Immature natural killer cell (primary cell): ENCODE measurements around the gene CST9. TPM values are rescaled to one million over a fixed set of nuclear protein-coding genes. Genes with fewer than 3 reads are reported as not detected.
"Not testable (repeated sequence)": the region's sequence is repeated elsewhere in the genome, so short reads cannot be mapped to it uniquely, and the experiment has no call there.

Experiments
- DNase-seq, 3 donors: peaks; one replicate each; pipeline ENCODE4 v3.0.0; 2022; ENCODE audit warnings: mixed read lengths in 1 of 3
- H3K27ac Mint-ChIP-seq, 6 donors: one replicate each; pipeline ENCODE4 v1.8.0; 2020; ENCODE audit warnings: mixed read lengths in 6 of 6, mild to moderate bottlenecking in 5 of 6, inconsistent platforms in 4 of 6, moderate library complexity in 3 of 6
- H3K27me3 Mint-ChIP-seq, 3 donors: one replicate each; pipeline ENCODE4 v1.8.0; 2020 to 2021; ENCODE audit warnings: low read depth in 3 of 3, mild to moderate bottlenecking in 3 of 3, mixed read lengths in 3 of 3, moderate library complexity in 3 of 3, inconsistent platforms in 1 of 3
- H3K36me3 Mint-ChIP-seq, 3 donors: one replicate each; pipeline ENCODE4 v1.8.0; 2020; ENCODE audit warnings: mixed read lengths in 3 of 3, inconsistent platforms in 2 of 3, mild to moderate bottlenecking in 2 of 3
- H3K4me1 Mint-ChIP-seq, 2 donors: one replicate each; pipeline ENCODE4 v1.8.0; 2020; ENCODE audit warnings: inconsistent platforms in 2 of 2, mild to moderate bottlenecking in 2 of 2, mixed read lengths in 2 of 2, moderate library complexity in 1 of 2
- H3K4me3 Mint-ChIP-seq, 5 donors: one replicate each; pipeline ENCODE4 v1.8.0; 2020; ENCODE audit warnings: mild to moderate bottlenecking in 5 of 5, mixed read lengths in 5 of 5, inconsistent platforms in 3 of 5, moderate library complexity in 3 of 5
- H3K9me3 Mint-ChIP-seq, 6 donors: one replicate each; pipeline ENCODE4 v1.8.0; 2020; ENCODE audit warnings: mild to moderate bottlenecking in 6 of 6, mixed read lengths in 6 of 6, inconsistent platforms in 4 of 6, moderate library complexity in 3 of 6
- polyA plus RNA-seq, 3 donors: library from polyadenylated mRNA; unstranded; fragments of 300-500 nt; fragmentation: Illumina TruSeq; gene quantifications; one replicate each; pipeline ENCODE4 v1.2.3, GENCODE V29; 2021

The CST9 gene
- polyA plus RNA-seq, 3 donors from 2014 or later = not detected

- Mint-ChIP-seq H3K9me3 (no peaks in the 10 kb centered on the region), H3K36me3 (peaks cover 0 to 7% (median 0%) of the 10 kb centered on the region in 3 donors), H3K4me1 (peaks cover 1 to 2% of the 10 kb centered on the region in 2 donors), H3K27me3 (peaks cover 0 to 7% (median 1%) of the 10 kb centered on the region in 3 donors), H3K27ac (no peak overlapping the region), H3K4me3 (no peak overlapping the region)
- no peak for DNase-seq
Observed at GRCh38 chr20:23583526-23583925, 22.2 kb downstream of the CST9 start.

- Mint-ChIP-seq H3K4me1 (no peaks in the 10 kb centered on the region), H3K27ac (no peak overlapping the region), H3K27me3 (peaks cover 0 to 7% (median 1%) of the 10 kb centered on the region in 3 donors), H3K4me3 (no peak overlapping the region), H3K9me3 (no peaks in the 10 kb centered on the region), H3K36me3 (peaks cover 0 to 7% (median 0%) of the 10 kb centered on the region in 3 donors)
- DNase-seq = no peak
Observed at GRCh38 chr20:23582293-23582692, 23.4 kb downstream of the CST9 start.

- not testable (repeated sequence) for H3K4me3 Mint-ChIP-seq, DNase-seq, H3K4me1 Mint-ChIP-seq, H3K27ac Mint-ChIP-seq, H3K27me3 Mint-ChIP-seq, H3K36me3 Mint-ChIP-seq, H3K9me3 Mint-ChIP-seq
Observed at GRCh38 chr20:23581833-23582232, 23.9 kb downstream of the CST9 start.

- Mint-ChIP-seq H3K36me3 (no peaks in the 10 kb centered on the region), H3K4me3 (no peak overlapping the region), H3K27me3 (no peaks in the 10 kb centered on the region), H3K4me1 (no peaks in the 10 kb centered on the region), H3K27ac (no peak overlapping the region), H3K9me3 (no peaks in the 10 kb centered on the region)
- no peak for DNase-seq
Observed at GRCh38 chr20:23574977-23575376, 30.7 kb downstream of the CST9 start.

- no peak for DNase-seq
- Mint-ChIP-seq H3K4me3 (no peak overlapping the region), H3K27me3 (peaks cover 0 to 3% (median 0%) of the 10 kb centered on the region in 3 donors), H3K9me3 (no peaks in the 10 kb centered on the region), H3K4me1 (no peaks in the 10 kb centered on the region), H3K27ac (no peak overlapping the region), H3K36me3 (no peaks in the 10 kb centered on the region)
Observed at GRCh38 chr20:23570178-23570760, 35.4 kb downstream of the CST9 start.

GRCh38 chr20:23569570-23569969, 36.1 kb downstream of the CST9 start:
- Mint-ChIP-seq H3K9me3 (no peaks in the 10 kb centered on the region), H3K27me3 (peaks cover 0 to 3% (median 0%) of the 10 kb centered on the region in 3 donors), H3K4me1 (no peaks in the 10 kb centered on the region), H3K4me3 (no peak overlapping the region), H3K27ac (no peak overlapping the region), H3K36me3 (no peaks in the 10 kb centered on the region)
- DNase-seq = no peak

- Mint-ChIP-seq H3K27me3 (peaks cover 0 to 3% (median 0%) of the 10 kb centered on the region in 3 donors), H3K4me3 (no peak overlapping the region)
Observed at GRCh38 chr20:23568971-23569330, 36.8 kb downstream of the CST9 start.

GRCh38 chr20:23568320-23568970, 37.3 kb downstream of the CST9 start, which contains the start of gene CST9L:
CST9L (minus strand) TSS chr20:23568484; CDS start chr20:23568450, 34 bp downstream.
- Mint-ChIP-seq H3K9me3 (peaks cover 0 to 7% (median under 1%) of the 10 kb centered on the region in 6 donors), H3K4me3 (no peak within 1 kb of the TSS), H3K27ac (no peak within 1 kb of the TSS), H3K4me1 (no peaks in the 10 kb centered on the region), H3K36me3 (no peaks in the 10 kb centered on the region), H3K27me3 (peaks cover 0 to 4% (median 0%) of the 10 kb centered on the region in 3 donors)
- no peak for DNase-seq

More at GRCh38 chr20:23568971-23569330, 36.8 kb downstream of the CST9 start:
- H3K9me3 Mint-ChIP-seq = peaks cover 0 to 2% (median 0%) of the 10 kb centered on the region in 6 donors
- H3K27ac Mint-ChIP-seq = no peak overlapping the region
- no peaks in the 10 kb centered on the region for H3K36me3 Mint-ChIP-seq
- no peak for DNase-seq
- H3K4me1 Mint-ChIP-seq = no peaks in the 10 kb centered on the region

GRCh38 chr20:23566199-23566932, 39.4 kb downstream of the CST9 start:
- H3K4me3 Mint-ChIP-seq = no peak overlapping the region
- no peak overlapping the region for H3K27ac Mint-ChIP-seq
- no peaks in the 10 kb centered on the region for H3K4me1 Mint-ChIP-seq
- no peak for DNase-seq
- H3K9me3 Mint-ChIP-seq = peaks cover 6 to 24% (median 15%) of the 10 kb centered on the region in 6 donors
- H3K36me3 Mint-ChIP-seq = peaks cover 0 to 5% (median 4%) of the 10 kb centered on the region in 3 donors
- H3K27me3 Mint-ChIP-seq = peaks cover 3 to 7% (median 3%) of the 10 kb centered on the region in 3 donors

GRCh38 chr20:23565503-23566045, 40.1 kb downstream of the CST9 start:
- peaks cover 9 to 30% (median 19%) of the 10 kb centered on the region in 6 donors for H3K9me3 Mint-ChIP-seq
- H3K36me3 Mint-ChIP-seq = peaks cover 0 to 5% (median 4%) of the 10 kb centered on the region in 3 donors
- no peaks in the 10 kb centered on the region for H3K4me1 Mint-ChIP-seq
- DNase-seq = no peak
- H3K4me3 Mint-ChIP-seq = no peak overlapping the region
- H3K27me3 Mint-ChIP-seq = peaks cover 3 to 7% (median 5%) of the 10 kb centered on the region in 3 donors
- H3K27ac Mint-ChIP-seq = peak overlapping the region in 1 of 6 donors; percentile 16

GRCh38 chr20:23564927-23565326, 40.8 kb downstream of the CST9 start:
- DNase-seq = no peak
- peaks cover 3 to 9% (median 5%) of the 10 kb centered on the region in 3 donors for H3K27me3 Mint-ChIP-seq
- H3K9me3 Mint-ChIP-seq = peaks cover 9 to 35% (median 23%) of the 10 kb centered on the region in 6 donors
- H3K4me1 Mint-ChIP-seq = no peaks in the 10 kb centered on the region
- peaks cover 3 to 8% (median 7%) of the 10 kb centered on the region in 3 donors for H3K36me3 Mint-ChIP-seq
- no peak overlapping the region for H3K4me3 Mint-ChIP-seq
- no peak overlapping the region for H3K27ac Mint-ChIP-seq

- no peak overlapping the region for H3K27ac Mint-ChIP-seq
- no peaks in the 10 kb centered on the region for H3K4me1 Mint-ChIP-seq
- no peak for DNase-seq
- H3K36me3 Mint-ChIP-seq = peaks cover 7 to 13% (median 9%) of the 10 kb centered on the region in 3 donors
- H3K9me3 Mint-ChIP-seq = peaks cover 14 to 51% (median 35%) of the 10 kb centered on the region in 6 donors
- H3K4me3 Mint-ChIP-seq = no peak overlapping the region
- H3K27me3 Mint-ChIP-seq = peaks cover 3 to 9% (median 5%) of the 10 kb centered on the region in 3 donors
Observed at GRCh38 chr20:23562721-23563342, 42.9 kb downstream of the CST9 start.

GRCh38 chr20:23554401-23554800, 51.3 kb downstream of the CST9 start:
- DNase-seq = no peak
- no peak overlapping the region for H3K4me3 Mint-ChIP-seq
- H3K9me3 Mint-ChIP-seq = peaks cover 12 to 19% (median 17%) of the 10 kb centered on the region in 6 donors
- no peaks in the 10 kb centered on the region for H3K4me1 Mint-ChIP-seq
- H3K27me3 Mint-ChIP-seq = peaks cover 0 to 3% (median 2%) of the 10 kb centered on the region in 3 donors
- peaks cover 0 to 15% (median 4%) of the 10 kb centered on the region in 3 donors for H3K36me3 Mint-ChIP-seq
- H3K27ac Mint-ChIP-seq = no peak overlapping the region
